ENCODE data around the gene DNAH5. TPM values are rescaled to one million over a fixed set of nuclear protein-coding genes. Genes with fewer than 3 reads are reported as not detected.

DNAH5 gene
- total and polyA plus RNA-seq, 2 donors: 0.18 to 0.48 TPM

- Histone ChIP-seq H3K27ac (ENCODE audit: low read depth) (no peak overlapping the region), H3K4me1 (ENCODE audit: insufficient read depth) (no peaks in the 10 kb centered on the region), H3K4me3 (ENCODE audit: low read depth, low read length) (no peak overlapping the region), H3K36me3 (ENCODE audit: insufficient read depth) (no peaks in the 10 kb centered on the region)
- no peak for DNase-seq (ENCODE audit: extremely low spot score)
- 69% methylated on average over 3 of the region's 3 CpGs for WGBS
Observed at GRCh38 chr5:13648822-13649221, 295.7 kb downstream of the DNAH5 start.

DNA sequence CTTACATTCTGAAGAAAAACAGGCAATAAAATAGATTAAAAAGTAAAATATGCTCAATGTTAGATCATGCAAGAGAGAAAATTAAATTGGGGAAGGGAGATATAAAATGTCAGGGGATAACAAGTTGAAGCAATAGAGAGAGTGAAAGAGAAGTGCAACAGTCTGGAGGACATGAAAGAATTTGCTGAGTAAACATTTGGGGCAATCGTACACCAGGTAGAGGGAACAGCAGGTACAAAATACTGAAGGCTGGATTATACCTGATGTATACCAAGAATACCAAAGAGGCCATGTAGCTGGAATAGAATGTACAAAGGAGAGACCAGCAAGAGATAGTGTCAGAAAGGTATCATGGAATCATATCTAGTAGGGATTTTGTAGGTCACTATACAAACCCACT lies 300.8 kb downstream of the DNAH5 start:
- DNase-seq (ENCODE audit: extremely low spot score): no peak
- H3K27ac ChIP-seq (ENCODE audit: low read depth): no peak overlapping the region
- H3K36me3 ChIP-seq (ENCODE audit: insufficient read depth): no peaks in the 10 kb centered on the region
- no peaks in the 10 kb centered on the region for H3K4me1 ChIP-seq (ENCODE audit: insufficient read depth)
- 70% methylated on average over 1 of the region's 1 CpG for WGBS
- H3K4me3 ChIP-seq (ENCODE audit: low read depth, low read length): no peak overlapping the region

DNA sequence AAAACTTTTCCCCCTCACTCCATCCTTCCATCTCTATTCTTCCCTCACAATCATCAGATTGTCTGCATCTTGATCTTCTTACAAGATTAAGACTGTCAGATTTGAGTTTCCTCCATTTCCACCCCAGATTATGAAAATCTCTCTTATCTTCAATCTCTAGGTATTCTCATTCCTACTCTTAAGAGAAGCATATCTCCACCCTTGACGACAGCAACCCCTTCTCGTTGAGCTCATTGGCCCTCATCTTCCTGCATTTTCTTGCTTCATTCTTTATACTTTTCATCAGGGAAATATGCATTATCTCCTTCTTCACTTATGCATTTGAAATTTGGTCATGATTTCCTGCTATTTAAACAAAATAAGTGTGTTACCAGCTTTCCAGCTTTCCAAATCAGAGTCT lies 301.3 kb downstream of the DNAH5 start:
- DNase-seq (ENCODE audit: extremely low spot score): no peak
- 83% methylated on average over 2 of the region's 2 CpGs for WGBS
- no peak overlapping the region for H3K27ac ChIP-seq (ENCODE audit: low read depth)

More for the DNA sequence above, 301.3 kb downstream of the DNAH5 start:
- Histone ChIP-seq H3K36me3 (ENCODE audit: insufficient read depth) (no peaks in the 10 kb centered on the region), H3K4me1 (ENCODE audit: insufficient read depth) (no peaks in the 10 kb centered on the region), H3K4me3 (ENCODE audit: low read depth, low read length) (no peak overlapping the region)

Other genes starting within 250 kb of the DNAH5 start
- 233 TPM for gene TRIO, start 198.7 kb upstream of the DNAH5 start, total RNA-seq
- gene TRIO, start 198.7 kb upstream of the DNAH5 start, polyA plus RNA-seq: 35.8 TPM